NK-92 treated with Interleukin-12 subunit alpha and Interleukin-12 subunit beta, amount 100 ng/mL, for 24 hours (cell line): Measurements from ENCODE around the gene WFDC1.
"Not testable (repeated sequence)": the region's sequence is repeated elsewhere in the genome, so short reads cannot be mapped to it uniquely, and the experiment has no call there.

Experiments used
- DNase-seq: peaks from one replicate; lab custom pipeline; 2025; lab: John Stamatoyannopoulos, UW

WFDC1 gene

DNA sequence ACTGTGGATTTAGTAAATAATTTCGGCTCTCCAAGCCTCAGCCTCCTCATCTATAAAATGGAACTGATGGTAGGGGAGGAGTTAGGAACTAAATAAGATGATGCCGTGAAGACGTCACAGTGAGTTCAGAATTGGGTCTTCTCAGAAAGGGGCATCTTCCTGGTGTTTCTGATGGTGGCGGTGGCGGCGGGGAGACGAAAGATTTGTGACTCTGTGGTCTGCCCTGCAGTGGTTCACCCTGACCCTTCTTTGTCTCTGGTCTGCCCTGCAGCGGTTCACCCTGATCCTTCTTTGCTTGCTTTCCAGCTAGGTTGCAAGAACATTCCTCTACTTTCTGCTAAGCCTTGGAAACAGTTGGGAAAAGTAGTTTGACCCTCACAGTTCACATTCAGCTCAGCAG is 34.3 kb downstream of the WFDC1 start:
- no peak for DNase-seq

DNA sequence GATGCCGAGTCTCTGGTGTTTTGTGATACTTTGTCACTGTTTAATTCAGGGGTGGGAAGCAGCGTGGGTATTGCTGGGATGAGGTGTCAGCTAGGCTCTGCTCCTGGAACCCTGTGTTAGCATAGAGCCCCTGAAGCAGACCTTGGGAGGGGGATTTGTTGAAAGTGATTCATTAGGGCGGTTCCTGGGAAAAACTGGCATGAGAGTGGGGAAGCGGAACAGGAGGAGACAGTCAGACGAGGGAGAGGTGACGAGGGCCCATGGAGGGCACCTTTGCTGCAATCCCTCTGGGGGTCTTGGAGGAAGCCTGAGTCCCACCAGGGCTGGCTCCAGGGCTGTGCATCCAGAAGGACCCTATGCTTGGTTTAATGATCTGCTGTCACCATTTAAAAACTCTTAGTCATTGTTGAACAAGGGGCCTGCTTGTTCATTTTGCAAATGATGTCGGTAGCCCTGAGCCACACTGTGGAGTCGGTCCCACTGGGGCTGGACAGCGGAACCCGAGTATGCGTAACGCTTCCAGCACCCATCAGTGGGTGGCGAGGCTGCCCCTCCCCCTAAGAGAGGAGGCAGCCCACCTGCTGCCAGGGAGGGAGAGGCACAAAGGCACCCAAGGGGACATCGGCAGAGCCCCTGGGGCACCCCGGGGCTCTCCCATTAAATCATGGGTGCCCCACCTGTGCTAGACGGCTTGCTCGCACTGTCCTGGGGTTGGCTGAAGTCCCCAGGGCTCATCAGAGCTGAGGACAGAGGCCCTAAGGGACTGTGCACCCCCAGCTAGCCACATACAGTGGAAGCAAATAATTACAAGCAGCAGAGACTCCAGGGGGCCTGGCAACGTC is 35.4 kb downstream of the WFDC1 start:
- DNase-seq = no peak

DNA sequence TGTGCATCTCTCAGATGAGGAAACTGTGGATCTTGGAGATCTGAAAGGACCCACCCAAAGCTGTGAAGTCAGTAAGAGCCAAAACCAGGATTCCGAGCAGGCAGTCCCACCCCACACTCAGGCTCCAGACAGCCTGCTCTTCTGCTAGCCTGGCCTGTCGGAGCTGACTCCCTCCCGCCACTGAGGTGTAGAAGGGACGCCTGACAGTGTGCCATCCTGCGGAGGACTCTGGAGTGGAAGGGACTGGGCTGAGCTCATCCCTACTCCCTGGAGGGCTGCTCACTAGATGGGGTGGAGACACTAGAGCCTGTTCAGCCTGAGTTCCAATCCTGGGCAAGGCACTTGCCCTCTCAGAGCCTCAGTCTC is 36.0 kb downstream of the WFDC1 start:
- DNase-seq = no peak

DNA sequence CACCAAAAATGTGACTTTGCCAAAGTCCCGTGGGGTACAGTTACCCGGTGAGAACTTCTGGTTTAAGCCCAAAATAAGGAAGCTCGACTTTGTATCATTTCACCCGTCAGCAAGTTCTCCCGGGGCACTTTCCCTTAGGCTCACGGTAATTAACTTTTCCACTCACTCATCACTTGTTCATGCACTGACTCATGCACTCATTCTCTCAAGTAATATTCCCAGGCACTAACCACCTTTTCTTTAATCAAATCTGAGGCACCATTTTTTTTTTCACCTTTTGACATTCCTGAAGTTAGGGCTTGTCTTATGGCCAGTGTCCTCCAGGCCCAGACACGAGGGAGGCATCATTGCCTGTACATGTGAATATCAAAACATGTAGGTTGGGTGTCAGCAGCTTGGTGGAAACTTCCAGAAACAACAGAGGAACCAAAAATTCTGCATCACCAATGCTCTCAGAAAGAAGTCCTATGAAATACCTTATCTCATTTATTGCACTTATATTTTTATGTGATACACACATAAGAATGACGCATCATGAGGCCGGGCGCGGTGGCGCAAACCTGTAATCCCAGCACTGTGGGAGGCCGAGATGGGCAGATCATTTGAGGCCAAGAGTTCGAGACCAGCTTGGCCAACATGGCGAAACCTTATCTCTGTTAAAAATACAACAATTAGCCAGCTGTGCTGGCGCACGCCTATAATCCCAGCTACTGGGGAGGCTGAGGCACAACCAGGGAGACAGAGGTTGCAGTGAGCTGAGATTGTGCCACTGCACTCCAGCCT is 37.5 kb downstream of the WFDC1 start:
- DNase-seq = no peak

DNA sequence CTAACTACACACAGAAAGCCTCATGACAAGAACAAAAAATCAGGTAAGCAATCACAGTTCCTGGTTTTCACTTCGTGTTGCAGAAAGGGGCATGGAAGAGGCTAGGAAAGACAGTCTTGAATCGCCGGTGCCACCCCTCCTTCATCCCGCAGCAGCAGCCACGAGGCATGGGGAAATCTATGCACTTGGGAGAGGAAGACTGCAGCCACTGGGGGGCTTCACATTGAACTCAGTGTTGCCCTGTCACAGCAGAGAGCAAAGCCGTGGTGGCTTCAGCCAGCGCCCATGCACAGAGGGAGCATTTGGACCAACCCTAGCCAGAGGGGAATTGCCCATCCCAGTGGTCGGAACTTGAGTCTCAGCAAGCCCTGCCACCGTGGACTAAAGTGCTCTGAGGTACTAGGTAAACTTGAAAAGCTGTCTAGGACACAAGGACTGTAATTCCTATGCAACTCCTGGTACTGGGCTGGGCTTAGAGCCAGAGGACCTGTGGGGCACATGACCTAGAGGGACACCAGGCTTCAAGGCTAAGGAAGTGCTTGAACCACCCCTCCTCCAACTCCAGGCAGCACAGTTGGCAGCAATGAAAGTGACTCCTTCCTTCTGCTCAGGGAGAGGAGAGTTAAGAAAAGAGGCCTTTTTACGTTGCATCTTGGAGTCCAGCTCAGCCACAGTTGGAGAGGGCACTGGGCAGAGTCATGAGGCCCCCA is 38.5 kb downstream of the WFDC1 start:
- DNase-seq = no peak

DNA sequence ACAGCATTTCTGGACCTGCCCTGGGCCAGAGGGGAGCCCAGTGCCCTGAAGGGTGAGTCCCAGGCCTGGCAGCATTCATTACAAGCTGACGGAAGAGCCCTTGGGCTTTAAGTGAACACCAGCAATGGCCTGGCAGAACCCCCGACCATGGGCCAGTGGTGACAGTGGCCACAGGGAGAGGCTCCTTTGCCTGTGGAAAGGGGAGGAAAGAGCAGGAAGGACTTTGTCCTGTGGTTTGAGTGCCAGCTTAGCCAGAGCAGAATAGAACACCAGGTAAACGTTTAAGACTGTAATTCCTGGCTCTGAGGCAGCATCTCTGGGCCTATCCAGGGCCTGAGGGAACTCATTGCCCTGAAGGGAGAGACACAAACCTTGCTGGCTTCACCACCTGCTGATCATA is 39.4 kb downstream of the WFDC1 start:
- DNase-seq = no peak

DNA sequence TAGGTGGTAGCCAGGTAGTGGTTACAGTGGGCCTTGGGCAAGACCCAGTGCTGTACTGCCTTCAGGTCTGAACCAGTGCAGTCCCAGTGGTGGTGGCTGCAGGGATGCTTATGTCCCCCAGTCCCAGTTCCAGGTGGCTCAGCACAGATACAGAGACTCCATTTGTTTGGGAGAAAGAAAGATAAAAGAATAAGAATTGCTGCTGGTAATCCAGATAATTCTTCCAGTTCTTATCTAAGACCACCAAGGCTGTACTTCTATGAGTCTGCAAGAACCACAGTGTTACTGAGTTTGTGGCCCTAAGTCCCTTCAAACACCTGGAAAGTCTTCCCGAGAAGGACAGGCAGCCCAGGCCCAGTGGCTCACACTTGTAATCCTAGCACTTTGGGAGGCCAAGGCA is 39.8 kb downstream of the WFDC1 start:
- no peak for DNase-seq

DNA sequence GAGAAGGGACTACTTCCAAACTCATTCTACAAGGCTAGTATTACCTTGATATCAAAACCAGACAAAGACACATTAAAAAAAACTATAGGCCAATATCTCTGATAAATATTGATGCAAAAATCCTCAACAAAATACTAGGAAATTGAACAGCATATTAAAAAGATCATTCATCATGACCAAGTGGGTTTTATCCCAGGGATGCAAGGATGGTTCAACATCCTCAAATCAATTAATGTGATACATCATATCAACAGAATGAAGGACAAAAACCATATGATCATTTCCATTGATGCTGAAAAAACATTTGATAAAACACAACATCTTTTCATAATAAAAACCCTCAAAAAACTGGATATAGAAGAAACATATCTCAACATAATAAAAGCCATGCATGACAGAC is 42.6 kb downstream of the WFDC1 start:
- DNase-seq = not testable (repeated sequence)

DNA sequence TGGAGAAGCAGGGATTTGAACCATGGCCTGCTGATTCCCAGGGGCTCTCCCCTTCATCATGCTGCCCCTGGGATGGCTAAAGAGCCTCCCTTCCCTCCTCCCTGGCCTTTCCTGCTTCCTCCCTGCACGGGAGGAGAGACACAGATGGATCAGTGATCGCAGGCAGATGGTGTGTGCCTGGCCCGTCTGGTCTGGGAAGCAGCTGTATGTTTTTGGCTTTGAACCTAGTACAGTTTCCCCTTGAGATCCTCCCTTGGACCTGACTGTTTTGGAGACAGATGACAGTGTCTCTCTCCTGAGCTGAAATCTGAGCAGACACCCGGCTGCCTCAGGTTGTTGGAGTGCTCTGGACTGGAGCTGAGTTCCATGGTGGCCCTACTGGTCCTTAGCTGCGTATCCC is 44.6 kb downstream of the WFDC1 start:
- no peak for DNase-seq

DNA sequence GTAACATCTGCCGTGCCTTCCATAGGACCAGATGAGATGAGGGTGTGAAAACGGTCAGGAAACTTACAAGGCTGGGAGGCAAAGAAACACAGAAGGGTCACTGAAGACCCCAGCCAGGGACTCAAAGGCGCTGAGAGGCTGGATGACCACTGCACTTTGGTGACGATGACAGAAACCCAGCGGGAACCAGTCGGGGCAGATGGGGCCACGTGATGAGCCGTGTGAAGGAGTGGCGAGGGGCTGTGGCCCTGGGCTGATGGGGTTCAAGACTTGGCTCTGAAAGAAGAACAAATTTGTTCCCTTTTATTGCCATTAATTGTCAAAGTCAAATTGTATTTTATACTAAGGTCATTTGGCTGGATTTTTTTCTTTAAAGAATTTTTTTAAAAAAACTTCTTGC is 45.1 kb downstream of the WFDC1 start:
- no peak for DNase-seq

DNA sequence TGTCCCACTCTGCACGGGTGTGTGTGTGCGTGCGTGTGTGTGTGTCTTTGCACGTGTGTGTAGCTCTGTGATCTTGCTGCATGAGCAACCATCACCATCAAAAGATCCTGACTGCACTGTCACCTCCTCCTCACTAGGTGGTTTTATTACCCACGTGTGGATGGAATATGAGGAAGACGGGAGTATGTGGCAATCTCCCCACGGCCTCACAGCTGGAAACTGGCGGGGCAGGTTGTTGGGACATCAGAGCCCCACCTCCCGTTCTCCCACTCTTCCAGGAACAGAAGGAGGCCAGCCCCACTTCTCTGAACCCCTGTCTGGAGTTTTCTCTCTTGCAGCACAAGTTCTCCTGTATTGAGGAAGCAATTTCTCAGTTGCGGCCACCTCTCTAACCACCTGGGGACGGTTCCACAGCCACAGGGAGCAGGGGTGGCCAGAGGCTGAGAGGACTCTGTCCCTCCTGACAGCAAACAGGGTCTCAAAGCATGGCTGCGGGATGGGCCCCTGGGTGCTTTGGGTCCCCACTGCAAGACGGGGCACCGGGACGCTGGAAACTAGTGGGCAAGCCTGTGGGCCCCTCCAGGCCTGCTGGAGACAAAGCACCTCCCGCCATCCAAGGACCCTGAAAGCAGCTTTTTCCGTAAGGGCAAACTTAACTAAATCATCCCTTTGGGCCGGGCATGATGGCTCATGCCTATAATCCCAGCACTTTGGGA is 45.8 kb downstream of the WFDC1 start:
- DNase-seq = no peak

DNA sequence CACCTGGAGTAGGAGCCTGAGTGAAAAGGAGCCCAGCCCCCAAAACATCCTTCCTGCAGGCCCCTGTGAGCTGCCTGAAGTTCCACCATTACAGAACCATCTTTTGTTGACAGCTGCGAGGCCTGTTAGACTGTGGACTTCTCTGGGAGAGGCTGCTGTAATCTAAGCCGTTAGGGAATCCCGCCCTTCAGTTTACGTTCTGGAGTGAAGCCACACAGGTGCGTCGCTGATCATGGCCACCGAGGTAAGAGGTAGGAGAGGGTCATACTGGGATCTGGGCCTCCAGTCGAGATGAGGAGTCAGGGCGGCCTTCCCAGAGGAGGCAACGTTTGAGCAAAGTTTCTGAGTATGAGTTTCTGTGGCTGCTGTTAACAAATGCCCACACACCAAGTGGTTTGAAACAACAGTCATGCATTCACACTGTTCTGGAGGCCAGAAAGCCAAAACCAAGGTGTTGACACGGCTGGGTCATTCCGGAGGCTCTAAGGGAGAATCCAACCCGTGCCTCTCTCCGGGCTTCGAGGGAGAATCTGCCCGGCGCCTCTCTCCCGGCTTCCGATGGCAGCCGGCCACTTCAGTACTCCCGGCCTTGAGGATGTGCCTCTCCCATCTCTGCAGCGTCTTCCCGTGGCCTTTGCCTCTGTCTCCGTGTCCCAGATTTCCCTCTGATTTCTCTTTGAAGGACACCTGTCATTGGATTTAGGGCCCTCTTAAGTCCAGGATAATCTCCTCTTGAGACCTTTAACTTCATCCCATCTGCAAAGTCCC is 47.0 kb downstream of the WFDC1 start:
- no peak for DNase-seq

DNA sequence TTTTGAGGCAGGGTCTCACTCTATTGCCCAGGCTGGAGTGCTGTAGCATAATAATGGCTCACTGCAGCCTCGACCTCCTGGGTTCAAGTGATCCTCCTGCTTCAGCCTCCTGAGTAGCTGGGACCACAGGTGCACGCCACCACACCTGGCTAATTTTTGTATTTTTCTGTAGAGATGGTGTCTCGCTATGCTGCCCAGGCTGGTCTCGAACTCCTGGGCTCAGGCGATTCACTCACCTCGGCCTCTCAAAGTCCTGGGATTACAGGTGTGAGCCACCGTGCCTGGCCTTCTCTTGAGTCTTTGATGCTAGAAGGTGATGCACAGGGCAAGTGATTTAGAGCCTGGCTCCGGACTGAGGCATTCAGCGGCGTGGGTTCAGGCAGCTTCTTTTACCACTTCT is 49.1 kb downstream of the WFDC1 start:
- DNase-seq = not testable (repeated sequence)

DNA sequence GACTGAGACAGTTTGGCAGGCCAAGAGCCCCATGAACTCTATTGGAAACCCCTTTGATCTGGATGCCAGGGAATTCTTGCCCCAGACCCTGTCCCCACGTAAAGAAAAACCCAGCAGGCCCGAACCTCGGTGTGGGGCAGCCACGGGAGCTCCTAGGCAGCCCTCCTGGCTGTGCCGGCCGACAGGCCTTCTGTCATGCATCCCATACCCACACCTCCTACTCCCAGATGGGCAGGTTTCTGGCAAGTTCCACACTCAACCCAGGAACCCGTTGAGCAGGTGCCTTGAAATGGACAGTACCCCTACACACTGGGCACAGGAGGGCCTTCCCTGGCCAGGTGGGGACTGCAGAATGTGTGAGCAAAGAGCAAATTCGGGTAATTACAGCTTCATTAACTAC is 50.1 kb downstream of the WFDC1 start:
- DNase-seq = no peak

DNA sequence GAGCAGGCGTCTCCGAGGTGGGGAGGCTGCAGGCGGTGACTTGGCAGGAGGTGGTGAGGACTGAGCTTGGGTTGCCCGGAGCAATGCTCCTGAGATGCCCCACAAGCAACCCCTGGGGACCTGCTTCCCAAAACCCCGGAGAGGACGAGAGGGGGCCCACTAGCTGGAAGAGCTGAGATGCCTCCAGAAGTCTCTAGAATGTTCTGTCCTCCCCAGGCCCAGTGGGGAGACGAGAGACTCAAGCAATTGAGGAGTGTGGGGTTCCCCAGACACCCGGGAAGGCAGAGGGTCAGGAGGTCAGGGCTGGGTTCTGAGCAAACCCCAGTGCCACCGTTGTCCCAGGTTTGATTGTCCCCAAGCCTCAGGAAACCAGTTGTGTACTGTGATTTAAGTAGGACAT is 52.5 kb downstream of the WFDC1 start:
- no peak for DNase-seq

DNA sequence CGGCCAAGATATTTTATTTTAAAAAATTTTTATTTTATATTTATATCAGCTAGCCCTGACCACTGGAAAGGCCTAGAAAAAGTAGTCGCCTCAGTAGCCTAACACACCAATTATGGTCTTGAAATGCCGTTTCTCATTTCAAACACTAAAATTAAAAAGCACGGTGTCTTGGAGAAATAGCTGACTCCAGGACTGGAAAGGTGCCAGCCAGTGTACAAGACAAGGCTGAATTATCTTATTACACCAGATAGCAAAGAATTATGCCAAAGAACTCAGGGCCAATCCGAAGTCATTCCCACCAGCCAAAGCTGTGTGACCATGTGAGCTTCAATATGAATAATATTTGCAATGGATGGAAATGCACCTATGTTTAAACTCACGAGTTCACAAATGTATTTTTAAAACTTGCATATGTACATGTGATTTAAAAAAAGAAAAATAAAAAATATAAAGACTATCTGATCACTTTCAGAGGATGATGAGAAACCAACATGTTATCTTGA is 53.8 kb downstream of the WFDC1 start:
- DNase-seq = no peak

DNA sequence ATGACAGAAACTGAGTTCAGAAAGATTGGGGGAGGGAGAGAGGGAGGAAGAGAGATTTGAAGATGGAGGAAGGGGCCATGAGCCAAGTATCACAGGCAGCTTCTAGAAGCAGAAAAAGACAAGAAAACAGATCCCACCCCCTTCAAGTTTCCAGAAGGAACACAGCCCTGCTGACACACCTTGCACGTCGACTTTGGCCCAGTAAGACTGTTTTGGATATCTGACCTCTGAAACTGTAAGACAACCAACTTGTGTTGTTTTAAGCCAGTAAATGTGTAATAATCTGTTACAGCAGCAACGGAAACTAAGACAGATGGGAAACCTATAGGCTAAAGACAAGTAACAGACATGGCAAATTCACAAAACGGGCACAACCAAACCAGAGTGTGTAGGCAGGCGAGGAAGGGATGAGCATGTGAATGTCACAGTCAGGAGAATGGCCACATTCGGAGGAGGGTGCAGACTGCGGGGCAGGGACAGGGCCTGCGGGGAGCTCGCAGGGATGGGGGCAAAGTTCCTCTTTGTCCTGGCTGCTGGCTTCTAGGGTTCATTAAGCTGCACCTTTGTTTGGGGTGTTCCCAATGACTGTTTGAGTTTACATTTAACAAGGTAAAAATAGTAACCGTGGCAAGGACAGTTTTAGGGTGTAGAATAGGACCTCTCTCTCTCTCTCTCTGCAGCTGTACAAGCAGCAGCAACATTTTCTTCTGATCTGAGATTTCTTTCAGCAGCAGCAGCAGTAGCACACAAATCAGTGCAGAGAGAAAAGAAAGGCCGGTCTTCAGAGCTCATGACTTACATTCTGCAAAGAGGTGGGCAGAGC is 55.4 kb downstream of the WFDC1 start:
- no peak for DNase-seq

DNA sequence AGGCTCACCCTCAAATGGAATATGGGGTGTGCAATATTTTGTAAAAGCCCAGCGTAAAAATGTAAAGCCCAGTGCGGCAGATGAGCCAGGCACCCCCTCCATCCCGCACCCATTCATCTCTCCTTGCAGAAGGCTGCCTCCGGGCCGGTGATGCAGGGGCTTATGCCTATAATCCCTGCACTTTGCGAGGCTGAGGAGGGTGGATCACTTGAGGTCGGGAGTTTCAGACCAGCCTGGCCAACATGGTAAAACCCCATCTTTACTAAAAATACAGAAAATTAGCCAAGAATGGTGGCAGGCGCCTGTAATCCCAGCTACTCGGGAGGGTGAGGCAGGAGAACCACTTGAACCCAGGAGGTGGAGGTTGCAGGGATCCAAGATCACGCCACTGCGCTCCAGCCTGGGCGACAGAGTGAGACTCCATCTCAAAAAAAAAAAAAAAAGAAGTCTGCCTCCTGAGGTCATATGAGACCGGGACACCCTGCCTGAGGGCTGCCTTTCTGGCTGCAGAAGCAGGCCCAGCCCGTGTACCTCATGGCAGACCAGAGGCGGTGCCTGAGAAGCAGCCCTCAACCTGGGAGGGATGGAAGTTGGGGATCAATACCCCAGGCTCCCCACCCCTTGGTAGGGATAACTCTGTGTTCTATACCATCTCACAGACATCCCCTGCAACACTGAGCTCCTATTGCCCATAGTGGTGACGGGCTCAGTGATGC is 56.2 kb downstream of the WFDC1 start:
- no peak for DNase-seq

DNA sequence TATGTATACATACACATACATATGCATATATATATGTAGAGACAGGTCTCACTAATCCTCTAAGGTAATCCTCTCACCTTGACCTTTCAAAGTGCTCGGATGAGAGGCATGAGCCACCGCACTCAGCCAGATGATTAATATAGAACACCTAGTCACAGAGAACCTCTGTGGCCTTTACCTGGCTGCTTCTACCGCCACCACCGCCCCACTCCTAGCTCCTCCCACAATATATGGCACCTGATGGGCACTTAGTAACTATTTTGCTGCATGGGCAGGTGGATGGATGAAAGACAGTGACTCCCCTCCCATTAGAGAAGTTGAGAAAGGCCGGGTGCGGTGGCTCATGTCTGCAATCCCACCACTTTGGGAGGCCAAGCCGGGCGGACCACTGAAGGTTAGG is 57.0 kb downstream of the WFDC1 start:
- no peak for DNase-seq

DNA sequence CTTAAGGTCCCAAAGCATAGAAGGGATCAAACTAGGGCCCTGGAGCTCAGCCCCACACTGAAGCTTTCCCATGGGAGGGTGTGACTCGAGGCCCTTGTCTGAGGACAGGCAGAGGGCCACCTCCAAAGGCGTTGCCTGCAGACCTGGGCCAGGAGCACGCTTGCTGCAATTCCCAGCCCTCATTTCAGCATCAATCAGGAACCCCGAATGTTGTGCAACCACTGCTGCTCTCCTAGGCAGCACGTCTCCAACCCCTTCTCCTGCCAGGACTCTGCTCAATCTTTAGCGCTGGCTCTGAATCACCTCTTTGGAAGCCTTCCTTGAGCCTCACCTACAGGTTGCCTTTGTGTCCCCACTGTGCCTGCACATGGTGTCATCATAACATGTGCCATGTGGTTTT is 59.6 kb downstream of the WFDC1 start:
- no peak for DNase-seq
